Psoas muscle (tissue), 8 donors: ENCODE data around the gene AQR. TPM values are rescaled to one million over a fixed set of nuclear protein-coding genes. Genes with fewer than 3 reads are reported as not detected.
A peak's percentile ranks its signal among the peaks of the same experiment; 100 is the strongest.

ENCODE experiments used
- ATAC-seq, 4 donors: fragments of 200-7000 bp; cut with Tn5 transposase; one replicate each; pipeline ENCODE4 v1.9.1; 2020; ENCODE audit warnings: moderate library complexity in 3 of 4, mild to moderate bottlenecking in 2 of 4
- DNase-seq, 2 donors: peaks; one replicate each; pipeline ENCODE4 v3.0.0-alpha.2; 2020
- H3K27ac ChIP-seq: fragments of 200-600 bp; one replicate; pipeline ENCODE4 v1.8.0; 2022
- H3K27me3 ChIP-seq, 3 donors: fragments of 200-600 bp in 1 of 3; one replicate each; pipeline versions ENCODE4 v1.6.1 to v1.8.0; 2013 to 2022; ENCODE audit warnings: low read length in 2 of 3, mild to moderate bottlenecking in 2 of 3, moderate library complexity in 1 of 3; ENCODE audit not compliant: insufficient read depth in 3 of 3
- H3K36me3 ChIP-seq, 2 donors: fragments of 200-600 bp in 1 of 2; one replicate each; pipeline versions ENCODE4 v1.6.1 to v1.8.0; 2013 to 2022; ENCODE audit warnings: low read depth in 1 of 2, mild to moderate bottlenecking in 1 of 2, moderate library complexity in 1 of 2; ENCODE audit not compliant: insufficient read depth in 1 of 2
- H3K4me1 ChIP-seq: fragments of 200-600 bp; one replicate; pipeline ENCODE4 v1.8.0; 2022
- H3K4me3 ChIP-seq: fragments of 200-600 bp; one replicate; pipeline ENCODE4 v1.8.0; 2022; ENCODE audit warnings: mild to moderate bottlenecking
- H3K9me3 ChIP-seq: fragments of 200-600 bp; one replicate; pipeline ENCODE4 v1.8.0; 2022
- CTCF ChIP-seq: fragments of 200-600 bp; IDR thresholded peaks from one replicate; pipeline ENCODE4 v1.8.0; 2022; ENCODE audit warnings: antibody characterized with exemption
- WGBS, 3 donors: extraction: QIAGEN DNeasy Blood & Tissue Kit; methylation state at CpG; one replicate each; pipeline versions ENCODE4 v1.1.6 to v1.1.7; 2013; 5-methylcytosine and 5-hydroxymethylcytosine counted together
- intact Hi-C, 2 donors: fragments of 100-400 bp; cut with DNase I; formaldehyde crosslinking; loops; one replicate each; pipeline versions ENCODE4 v1.11.0 to v1.14.2; 2022
- polyA plus RNA-seq, 3 donors: library from polyadenylated mRNA; stranded (reverse); fragments of 200-250 nt; gene quantifications; one replicate each; pipeline ENCODE4 v1.2.3, GENCODE V29; 2013
- total RNA-seq, 4 donors: library from RNA; stranded (reverse); fragmentation: NEBNext Ultra II Directional in 2 of 4; extraction: Animal tissue kit (Norgen Biotek cat#: 25700) in 2 of 4; gene quantifications; one replicate each; pipeline versions ENCODE4 v1.2.1 to v1.2.4, GENCODE V29; 2021 to 2023
- donor health status: healthy with polysubstance abuse.
- donor health status: DM: no; HTN: no; CAD: no; lungs with moderate emphysema.
- donor health status: Bipolar disorder and iron deficiency.
- donor health status: healthy.
- donor health status: DM: yes; HTN: yes; CAD: no.
- donor health status: DM: no; HTN: no; CAD: no.
- donor health status: DM: no; HTN: no; CAD: no.
- donor health status: DM: yes; HTN: yes; CAD: no.

The AQR gene
- total and polyA plus RNA-seq, 7 donors: 3.4 to 12.2 (median 8.4) TPM

GRCh38 chr15:34886134-34886533 is 83.4 kb downstream of the AQR start:
- TF ChIP-seq CTCF: no peak
- Histone ChIP-seq H3K27ac (no peak overlapping the region), H3K36me3 (peaks cover 0 to 76% of the 10 kb centered on the region in 2 donors), H3K4me1 (no peaks in the 10 kb centered on the region), H3K9me3 (no peaks in the 10 kb centered on the region), H3K4me3 (no peak overlapping the region), H3K27me3 (no peaks in the 10 kb centered on the region)
- no peak for ATAC-seq
- DNase-seq: no peak
- intact Hi-C loops: no loop called here

- intact Hi-C loops: no loop called here
- H3K27me3 ChIP-seq: no peaks in the 10 kb centered on the region
- 77 to 95% (median 90%) methylated on average over 2 of the region's 2 CpGs for WGBS, 3 donors
- H3K36me3 ChIP-seq: peaks cover 0 to 66% of the 10 kb centered on the region in 2 donors
- peak; percentile 62 to 78 (median 71) for ATAC-seq
- no peak for DNase-seq
- peak overlapping the region; percentile 38 for H3K27ac ChIP-seq
- no peaks in the 10 kb centered on the region for H3K4me1 ChIP-seq
- H3K9me3 ChIP-seq: no peaks in the 10 kb centered on the region
- no peak overlapping the region for H3K4me3 ChIP-seq
- TF ChIP-seq CTCF: no peak
These were observed 85.9 kb downstream of the AQR start for GRCh38 chr15:34883633-34884032.

GRCh38 chr15:34883042-34883441 is 86.5 kb downstream of the AQR start:
- no peak for TF ChIP-seq CTCF

GRCh38 chr15:34879107-34879506 is 90.4 kb downstream of the AQR start:
- H3K4me3 ChIP-seq: no peak overlapping the region
- TF ChIP-seq CTCF: no peak
- no peaks in the 10 kb centered on the region for H3K27me3 ChIP-seq
- no peak for DNase-seq
- intact Hi-C loops: loop anchor here in 1 of 2 donors (5.0 kb wide), 1 partner anchor 33 kb away; no protein-coding TSS in a partner anchor
- WGBS, 3 donors: 74% methylated on average over 4 of the region's 4 CpGs
- no peak overlapping the region for H3K27ac ChIP-seq
- H3K9me3 ChIP-seq: no peaks in the 10 kb centered on the region
- H3K36me3 ChIP-seq: peaks cover 0 to 44% of the 10 kb centered on the region in 2 donors
- no peak for ATAC-seq
- no peaks in the 10 kb centered on the region for H3K4me1 ChIP-seq

More at GRCh38 chr15:34883042-34883441, 86.5 kb downstream of the AQR start:
- Histone ChIP-seq H3K4me1 (no peaks in the 10 kb centered on the region), H3K36me3 (peaks cover 0 to 61% of the 10 kb centered on the region in 2 donors), H3K27ac (peak overlapping the region; percentile 38), H3K4me3 (no peak overlapping the region), H3K9me3 (no peaks in the 10 kb centered on the region), H3K27me3 (no peaks in the 10 kb centered on the region)
- intact Hi-C loops: no loop called here
- ATAC-seq: peak; percentile 83 to 93 (median 92)
- 44 to 72% (median 47%) methylated on average over 1 of the region's 1 CpG for WGBS, 3 donors
- no peak for DNase-seq

GRCh38 chr15:34876640-34877039 is 92.9 kb downstream of the AQR start:
- TF ChIP-seq CTCF: no peak
- intact Hi-C loops: loop anchor here in 1 of 2 donors (5.0 kb wide), 1 partner anchor 36 kb away; no protein-coding TSS in a partner anchor
- Histone ChIP-seq H3K27ac (no peak overlapping the region), H3K36me3 (peaks cover 0 to 45% of the 10 kb centered on the region in 2 donors), H3K27me3 (no peaks in the 10 kb centered on the region), H3K4me3 (no peak overlapping the region), H3K4me1 (no peaks in the 10 kb centered on the region), H3K9me3 (no peaks in the 10 kb centered on the region)
- ATAC-seq (no peak), DNase-seq (no peak)
